H1 (cell line): Measurements from ENCODE around the gene LTBP1. TPM values are rescaled to one million over a fixed set of nuclear protein-coding genes. Genes with fewer than 3 reads are reported as not detected.
A peak's percentile ranks its signal among the peaks of the same experiment; 100 is the strongest.

Source experiments
- CTCF ChIA-PET: fragments of 300-600 bp; sonication (Branson Sonifier 250); formaldehyde crosslinking; loops from one replicate; lab custom pipeline; 2021; ENCODE audit not compliant: partially characterized antibody; lab: Charles Lee
- POLR2A ChIA-PET: fragments of 300-600 bp; sonication (Branson Sonifier 250); formaldehyde crosslinking; loops from one replicate; lab custom pipeline; 2021; ENCODE audit warnings: inconsistent platforms; ENCODE audit not compliant: partially characterized antibody; lab: Charles Lee
- DNase-seq, 2 experiments: peaks; one replicate each; pipeline versions ENCODE4 v3.0.0 to v3.0.0-alpha.2; 2010 to 2022; ENCODE audit warnings: low spot score in 2 of 2, low read depth in 1 of 2, mixed read lengths in 1 of 2
- FAIRE-seq: peaks from 2 replicates; lab custom pipeline; 2011; peaks lifted over from hg19 to GRCh38; lab: Jason Lieb, UNC
- H2AFZ ChIP-seq: 2 replicates; pipeline ENCODE4 v1.8.1; 2012; ENCODE audit warnings: low read length, inconsistent platforms
- H2AK5ac ChIP-seq: 2 replicates; pipeline ENCODE4 v1.6.1; 2013; ENCODE audit warnings: low read depth, low read length
- H2BK120ac ChIP-seq: replicated peaks from 2 replicates; pipeline ENCODE3; 2013; ENCODE audit warnings: low read depth, low read length, inconsistent platforms
- H2BK12ac ChIP-seq: 2 replicates; pipeline ENCODE4 v1.6.1; 2013; ENCODE audit warnings: low read depth, low read length
- H2BK15ac ChIP-seq: 2 replicates; pipeline ENCODE4 v1.6.1; 2013; ENCODE audit warnings: low read length
- H2BK20ac ChIP-seq: 2 replicates; pipeline ENCODE4 v1.6.1; 2013; ENCODE audit warnings: low read length
- H2BK5ac ChIP-seq: 2 replicates; pipeline ENCODE4 v1.6.1; 2013; ENCODE audit warnings: low read depth, low read length
- H3K14ac ChIP-seq: 2 replicates; pipeline ENCODE4 v1.6.1; 2013; ENCODE audit warnings: inconsistent platforms; ENCODE audit not compliant: insufficient read length
- H3K18ac ChIP-seq: 2 replicates; pipeline ENCODE4 v1.6.1; 2013; ENCODE audit warnings: low read length; ENCODE audit errors: extremely low read depth
- H3K23ac ChIP-seq: 2 replicates; pipeline ENCODE4 v1.6.1; 2013; ENCODE audit warnings: inconsistent platforms; ENCODE audit not compliant: insufficient read length
- H3K23me2 ChIP-seq: 2 replicates; pipeline ENCODE4 v1.6.1; 2013; ENCODE audit warnings: low read depth, low read length
- H3K27ac ChIP-seq: 2 replicates; pipeline ENCODE4 v1.6.1; 2011; ENCODE audit warnings: low read depth, low read length, inconsistent platforms
- H3K27me3 ChIP-seq, 4 experiments: replicated peaks in 1 of 4; 1 replicate in 1 of 4; 2 replicates in 3 of 4; pipeline versions ENCODE4 v1.6.1 to v1.8.1; 2011 to 2013; ENCODE audit warnings: low read length in 3 of 4, mild to moderate bottlenecking in 3 of 4, inconsistent platforms in 2 of 4, mixed read lengths in 2 of 4, moderate library complexity in 1 of 4; ENCODE audit not compliant: control insufficient read depth in 3 of 4, insufficient read depth in 3 of 4; ENCODE audit errors: extremely low read depth in 1 of 4
- H3K36me3 ChIP-seq, 4 experiments: 2 replicates each; pipeline versions ENCODE4 v1.6.1 to v1.8.1; 2011 to 2013; ENCODE audit warnings: mild to moderate bottlenecking in 4 of 4, low read length in 3 of 4, moderate library complexity in 2 of 4, control low read depth in 1 of 4, inconsistent platforms in 1 of 4; ENCODE audit not compliant: insufficient read depth in 4 of 4, control insufficient read depth in 2 of 4
- H3K4ac ChIP-seq: replicated peaks from 2 replicates; pipeline ENCODE3; 2013; ENCODE audit warnings: low read length, low read depth, mixed read lengths, inconsistent platforms; ENCODE audit not compliant: insufficient read length
- H3K4me1 ChIP-seq, 4 experiments: replicated peaks in 1 of 4; 1 replicate in 1 of 4; 2 replicates in 3 of 4; pipeline versions ENCODE4 v1.6.1 to v1.8.1; 2011 to 2013; ENCODE audit warnings: low read length in 3 of 4, inconsistent platforms in 2 of 4, mixed read lengths in 1 of 4; ENCODE audit not compliant: insufficient read depth in 4 of 4, control insufficient read depth in 3 of 4
- H3K4me2 ChIP-seq, 2 experiments: 2 replicates each; pipeline versions ENCODE4 v1.6.1 to v1.8.1; 2011 to 2013; ENCODE audit warnings: low read depth in 2 of 2, low read length in 2 of 2, control low read depth in 1 of 2, inconsistent platforms in 1 of 2, mild to moderate bottlenecking in 1 of 2; ENCODE audit not compliant: insufficient read depth in 1 of 2
- H3K4me3 ChIP-seq, 4 experiments: fragments of 200-600, 300-600 bp in 1 of 4; sonication (generic), shearing (Covaris generic), sonication (Bioruptor Twin) in 1 of 4; 2 replicates each; pipeline versions ENCODE4 v1.5.1 to v1.8.1; 2011 to 2016; ENCODE audit warnings: low read length in 4 of 4, low read depth in 3 of 4, control low read depth in 2 of 4, inconsistent platforms in 2 of 4, mild to moderate bottlenecking in 2 of 4, mixed read lengths in 1 of 4, moderate library complexity in 1 of 4; ENCODE audit not compliant: insufficient read depth in 2 of 4; ENCODE audit errors: extremely low read depth in 1 of 4
- H3K56ac ChIP-seq: replicated peaks from 2 replicates; pipeline ENCODE3; 2013; ENCODE audit warnings: low read depth, mild to moderate bottlenecking, mixed read lengths, low read length, inconsistent platforms; ENCODE audit not compliant: insufficient read length
- H3K79me1 ChIP-seq: 2 replicates; pipeline ENCODE4 v1.6.1; 2013; ENCODE audit warnings: low read depth, low read length, control low read depth
- H3K79me2 ChIP-seq, 2 experiments: 2 replicates each; pipeline versions ENCODE4 v1.6.1 to v1.8.1; 2012 to 2013; ENCODE audit warnings: low read length in 2 of 2, mild to moderate bottlenecking in 2 of 2, inconsistent platforms in 1 of 2; ENCODE audit not compliant: insufficient read depth in 2 of 2, control insufficient read depth in 1 of 2
- H3K9ac ChIP-seq, 4 experiments: replicated peaks in 1 of 4; 1 replicate in 1 of 4; 2 replicates in 3 of 4; pipeline versions ENCODE4 v1.6.1 to v1.8.1; 2011 to 2013; ENCODE audit warnings: low read depth in 3 of 4, low read length in 3 of 4, control low read depth in 2 of 4, mild to moderate bottlenecking in 2 of 4, moderate library complexity in 2 of 4, inconsistent platforms in 1 of 4; ENCODE audit errors: extremely low read depth in 1 of 4
- H3K9me3 ChIP-seq, 2 experiments: 2 replicates each; pipeline versions ENCODE4 v1.6.1 to v1.8.1; 2012 to 2013; ENCODE audit warnings: mild to moderate bottlenecking in 2 of 2, moderate library complexity in 2 of 2, control low read depth in 1 of 2, inconsistent platforms in 1 of 2, low read depth in 1 of 2, low read length in 1 of 2, mixed read lengths in 1 of 2; ENCODE audit not compliant: insufficient read depth in 2 of 2
- H4K20me1 ChIP-seq, 2 experiments: replicated peaks in 1 of 2; 2 replicates each; pipeline versions ENCODE3 to v1.8.1; 2011 to 2013; ENCODE audit warnings: inconsistent platforms in 2 of 2, low read length in 2 of 2, mild to moderate bottlenecking in 1 of 2; ENCODE audit not compliant: insufficient read depth in 2 of 2, control insufficient read depth in 1 of 2
- H4K5ac ChIP-seq: 2 replicates; pipeline ENCODE4 v1.6.1; 2013; ENCODE audit warnings: low read length, low read depth, mixed read lengths, inconsistent platforms; ENCODE audit not compliant: insufficient read length
- H4K8ac ChIP-seq: 2 replicates; pipeline ENCODE4 v1.8.0; 2013; ENCODE audit warnings: mild to moderate bottlenecking, moderate library complexity, low read length, inconsistent platforms; ENCODE audit not compliant: insufficient read depth; ENCODE audit errors: extremely low read depth
- H4K91ac ChIP-seq: replicated peaks from 2 replicates; pipeline ENCODE3; 2013; ENCODE audit warnings: low read length, mixed read lengths, inconsistent platforms; ENCODE audit not compliant: insufficient read length
- ASH2L ChIP-seq: fragments of 200-600, 300-600 bp; sonication (generic); IDR thresholded peaks from one replicate; pipeline ENCODE4 v1.7.1; 2017; ENCODE audit warnings: low read length
- BRCA1 ChIP-seq: IDR thresholded peaks from 2 replicates; pipeline ENCODE4 v1.6.1; 2012; ENCODE audit warnings: low read depth, low read length, improper control_type of control experiment
- CREB1 ChIP-seq: IDR thresholded peaks from 2 replicates; pipeline ENCODE4 v1.6.1; 2012; ENCODE audit warnings: inconsistent platforms
- GABPA ChIP-seq: IDR thresholded peaks from 2 replicates; pipeline ENCODE4 v1.6.1; 2011; ENCODE audit warnings: mild to moderate bottlenecking, low read length, moderate library complexity, borderline replicate concordance; ENCODE audit not compliant: insufficient read depth
- SP1 ChIP-seq: IDR thresholded peaks from 2 replicates; pipeline ENCODE4 v1.6.1; 2011; ENCODE audit warnings: low read depth, low read length
- TCF12 ChIP-seq: IDR thresholded peaks from 2 replicates; pipeline ENCODE4 v1.6.1; 2011; ENCODE audit warnings: low read depth, mild to moderate bottlenecking, low read length
- TEAD4 ChIP-seq: IDR thresholded peaks from 2 replicates; pipeline ENCODE4 v1.6.1; 2012; ENCODE audit warnings: low read depth, low read length, inconsistent platforms, mixed read lengths
- WGBS, 2 experiments: shearing (Covaris generic) in 1 of 2; methylation state at CpG; one replicate each; pipeline versions ENCODE4 v1.1.6 to v1.1.7; 2013 to 2015; ENCODE audit warnings: low lambda C conversion rate in 2 of 2, mixed read lengths in 2 of 2, inconsistent platforms in 1 of 2, low coverage in 1 of 2, missing lambda C conversion rate in 1 of 2; ENCODE audit not compliant: insufficient replicate concordance in 2 of 2, insufficient coverage in 1 of 2, insufficient read length in 1 of 2; ENCODE audit errors: extremely low coverage in 1 of 2, missing lambda C conversion rate in 1 of 2; 5-methylcytosine and 5-hydroxymethylcytosine counted together
- polyA plus RNA-seq, 7 experiments: library from polyadenylated mRNA; depleted of rRNA in 3 of 7; stranded (reverse) in 5 of 7; unstranded in 2 of 7; fragments of >200 nt in 5 of 7; fragments of 200-250 nt in 2 of 7; gene quantifications; 1 replicate in 5 of 7; 2 replicates in 1 of 7; 4 replicates in 1 of 7; pipeline versions ENCODE4 v1.2.1 to v1.2.3, GENCODE V29; 2011 to 2013; ENCODE audit warnings: missing spikeins in 2 of 7, mixed read lengths in 2 of 7
- total RNA-seq: library from RNA; stranded (reverse); fragmentation: NEBNext Ultra II Directional; extraction: Animal tissue kit (Norgen Biotek cat#: 25700); gene quantifications from 2 replicates; pipeline ENCODE4 v1.2.1, GENCODE V29; 2021

The LTBP1 gene
- total and polyA plus RNA-seq, 2 of the 8 experiments (the other 6 are each of a cell fraction or from before 2014, with no cell fraction given): 15.4 to 24.7 TPM

GRCh38 chr2:32926708-32927084 lies 20.1 kb upstream of the LTBP1 start:
- ChIA-PET POLR2A (interaction anchor here (1.2 to 1.3 kb wide), 2 partner anchors 11 to 21 kb away, joined by 3 read pairs; no protein-coding TSS in a partner anchor), CTCF (interaction anchor here (0.5 kb wide), 1 partner anchor 336 kb away, joined by 4 read pairs; no protein-coding TSS in a partner anchor)
- Histone ChIP-seq H2BK5ac (peak overlapping the region; percentile 61; the same call in 1 of the 2 replicates), H3K18ac (peak overlapping the region; percentile 3; the same call in 1 of the 2 replicates), H2BK15ac (peak overlapping the region; percentile 22; the same call in 1 of the 2 replicates), H3K27me3 (no peaks in the 10 kb centered on the region), H2BK20ac (no peak overlapping the region), H4K91ac (no peak overlapping the region), H3K4me3 (no peak overlapping the region), H4K20me1 (no peaks in the 10 kb centered on the region), H4K5ac (no peak overlapping the region), H3K9ac (no peak overlapping the region), H2BK120ac (no peak overlapping the region), H3K27ac (no peak overlapping the region), H3K23ac (no peak overlapping the region), H3K79me2 (no peaks in the 10 kb centered on the region), H2BK12ac (peak overlapping the region; percentile 96; the same call in 1 of the 2 replicates), H3K14ac (no peak overlapping the region), H3K79me1 (no peaks in the 10 kb centered on the region), H3K36me3 (no peaks in the 10 kb centered on the region), H3K9me3 (no peaks in the 10 kb centered on the region), H3K23me2 (no peaks in the 10 kb centered on the region), H3K4ac (no peak overlapping the region), H2AK5ac (no peak overlapping the region), H3K4me2 (no peak overlapping the region), H3K4me1 (peaks cover 0 to 9% (median 4%) of the 10 kb centered on the region in 4 experiments; a peak in 4 of 7 replicates), H4K8ac (no peak overlapping the region), H2AFZ (no peak overlapping the region), H3K56ac (no peak overlapping the region)
- 61% methylated on average over 2 of the region's 2 CpGs; no CpG with 5 or more reads in 1 of the 2 experiments for WGBS, 2 experiments
- TF ChIP-seq SP1: peak; percentile 75
- no peak for TF ChIP-seq GABPA
- no peak for TF ChIP-seq BRCA1
- TF ChIP-seq ASH2L: peak; percentile 23
- TF ChIP-seq TCF12: 0 out of 2 replicates have a peak, but pooled peaks have one; percentile 19
- peak; percentile 87 for TF ChIP-seq TEAD4
- TF ChIP-seq CREB1: peak; percentile 40; the same call in 1 of the 2 replicates
- FAIRE-seq: no peak
- peak in 1 of 2 experiments; percentile 44 for DNase-seq
